ENCODE results near the gene USP6NL.

DNA sequence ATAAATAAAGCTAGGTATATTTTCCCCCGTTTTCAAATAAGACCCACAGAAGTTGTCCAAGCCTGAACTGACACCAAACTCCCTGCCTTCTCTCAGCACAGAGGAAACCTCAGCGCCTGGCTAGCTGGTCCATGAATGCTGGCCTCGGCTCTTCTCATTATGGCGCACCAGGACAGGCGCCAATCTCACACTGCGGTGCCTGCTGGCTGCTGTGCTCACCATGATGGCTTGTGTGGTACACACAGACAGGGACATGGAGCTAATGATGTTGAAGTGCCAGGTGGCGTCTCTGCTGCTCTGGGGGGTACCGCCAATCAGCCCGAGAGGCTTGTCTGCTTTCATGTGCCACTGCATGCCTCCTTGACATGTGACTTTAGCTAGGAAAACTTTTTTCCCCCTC lies 43.2 kb upstream of the USP6NL start:
- TF ChIP-seq POLR2A (IDR thresholded peaks at IDR 0.05; ENCODE audit: low read length) (no peak), GATA1 (IDR thresholded peaks at IDR 0.05; ENCODE audit: low read depth, low read length) (no peak)

All from erythroblast (primary cell).